MCF 10A (cell line): ENCODE results near the gene PATJ. TPM values are rescaled to one million over a fixed set of nuclear protein-coding genes. Genes with fewer than 3 reads are reported as not detected.

Experiments
- BruUV-seq: library from RNA; stranded (reverse); fragments of 400-500 nt; replicated peaks from 2 replicates; lab custom pipeline; 2021; lab: Mats Ljungman, UMichigan
- CTCF ChIA-PET: fragments of 300-600 bp; sonication (Branson Sonifier 250); formaldehyde crosslinking; extraction: SDS; loops from one replicate; lab custom pipeline; 2021; ENCODE audit warnings: antibody characterized with exemption, inconsistent platforms; lab: Yijun Ruan, JAX
- POLR2A ChIA-PET: fragments of 300-600, 350-650 bp; sonication (Branson Sonifier 250); formaldehyde crosslinking; extraction: SDS; loops from one replicate; lab custom pipeline; 2020; ENCODE audit warnings: antibody characterized with exemption, inconsistent platforms; lab: Yijun Ruan, JAX
- DNase-seq: peaks from one replicate; pipeline ENCODE4 v3.0.0-alpha.2; 2018; ENCODE audit not compliant: unreplicated experiment
- H3K27ac Mint-ChIP-seq: one replicate; pipeline ENCODE4 v1.8.0; 2022; ENCODE audit warnings: mild to moderate bottlenecking, low read depth, mixed read lengths; ENCODE audit not compliant: unreplicated experiment
- H3K27me3 Mint-ChIP-seq: one replicate; pipeline ENCODE4 v1.8.0; 2022; ENCODE audit warnings: mixed read lengths; ENCODE audit not compliant: insufficient read depth, unreplicated experiment
- H3K36me3 Mint-ChIP-seq: one replicate; pipeline ENCODE4 v1.8.0; 2022; ENCODE audit warnings: mild to moderate bottlenecking, moderate library complexity, mixed read lengths; ENCODE audit not compliant: insufficient read depth, unreplicated experiment
- H3K4me1 Mint-ChIP-seq: one replicate; pipeline ENCODE4 v1.8.0; 2022; ENCODE audit warnings: mixed read lengths; ENCODE audit not compliant: insufficient read depth, unreplicated experiment
- H3K4me3 Mint-ChIP-seq: one replicate; pipeline ENCODE4 v1.8.0; 2022; ENCODE audit warnings: mild to moderate bottlenecking, moderate library complexity, mixed read lengths; ENCODE audit not compliant: unreplicated experiment
- H3K9me3 Mint-ChIP-seq: one replicate; pipeline ENCODE4 v1.8.0; 2022; ENCODE audit warnings: mixed read lengths; ENCODE audit not compliant: unreplicated experiment
- intact Hi-C: fragments of 100-400 bp; cut with micrococcal nuclease; formaldehyde crosslinking; loops from 2 replicates; pipeline ENCODE4 v1.14.1; 2022
- total RNA-seq: library from RNA; stranded (reverse); gene quantifications from 2 replicates; pipeline ENCODE4 v1.2.3, GENCODE V29; 2022
- TF ChIP-seq, protein P1 (sequence below): fragments of 200-600 bp; IDR thresholded peaks from one replicate; pipeline ENCODE4 v1.8.0; 2022; ENCODE audit warnings: antibody characterized with exemption, mild to moderate bottlenecking; ENCODE audit not compliant: unreplicated experiment

PATJ gene
- total RNA-seq, 1 experiment from 2014 or later, result 28.7 TPM

DNA sequence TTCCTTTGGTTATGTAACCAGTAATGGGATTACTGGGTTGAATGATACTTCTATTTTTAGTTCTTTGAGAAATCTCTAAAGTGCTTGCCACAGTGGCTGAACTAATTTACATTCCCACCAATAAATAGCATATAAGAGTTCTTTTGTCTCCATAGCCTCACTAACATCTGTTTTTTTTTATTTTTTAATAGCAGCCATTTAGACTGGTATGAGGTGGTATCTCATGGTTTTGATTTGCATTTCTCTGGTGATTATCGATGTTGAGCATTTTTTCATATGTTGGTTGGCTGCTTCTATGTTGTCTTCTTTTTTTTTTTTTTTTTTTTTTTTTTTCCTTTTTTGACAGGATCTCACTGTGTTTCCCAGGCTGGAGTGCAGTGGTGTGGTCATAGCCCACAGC lies 319.8 kb downstream of the PATJ start:
- H3K4me1 Mint-ChIP-seq, result no peaks in the 10 kb centered on the region
- intact Hi-C loops, result no loop called here
- H3K27me3 Mint-ChIP-seq, result no peaks in the 10 kb centered on the region
- TF ChIP-seq, protein P1, sequence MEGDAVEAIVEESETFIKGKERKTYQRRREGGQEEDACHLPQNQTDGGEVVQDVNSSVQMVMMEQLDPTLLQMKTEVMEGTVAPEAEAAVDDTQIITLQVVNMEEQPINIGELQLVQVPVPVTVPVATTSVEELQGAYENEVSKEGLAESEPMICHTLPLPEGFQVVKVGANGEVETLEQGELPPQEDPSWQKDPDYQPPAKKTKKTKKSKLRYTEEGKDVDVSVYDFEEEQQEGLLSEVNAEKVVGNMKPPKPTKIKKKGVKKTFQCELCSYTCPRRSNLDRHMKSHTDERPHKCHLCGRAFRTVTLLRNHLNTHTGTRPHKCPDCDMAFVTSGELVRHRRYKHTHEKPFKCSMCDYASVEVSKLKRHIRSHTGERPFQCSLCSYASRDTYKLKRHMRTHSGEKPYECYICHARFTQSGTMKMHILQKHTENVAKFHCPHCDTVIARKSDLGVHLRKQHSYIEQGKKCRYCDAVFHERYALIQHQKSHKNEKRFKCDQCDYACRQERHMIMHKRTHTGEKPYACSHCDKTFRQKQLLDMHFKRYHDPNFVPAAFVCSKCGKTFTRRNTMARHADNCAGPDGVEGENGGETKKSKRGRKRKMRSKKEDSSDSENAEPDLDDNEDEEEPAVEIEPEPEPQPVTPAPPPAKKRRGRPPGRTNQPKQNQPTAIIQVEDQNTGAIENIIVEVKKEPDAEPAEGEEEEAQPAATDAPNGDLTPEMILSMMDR, result no peak
- BruUV-seq, result no TSS peak
- H3K36me3 Mint-ChIP-seq, result peaks cover 27% of the 10 kb centered on the region
- no peak for DNase-seq
- H3K27ac Mint-ChIP-seq, result no peak overlapping the region
- H3K4me3 Mint-ChIP-seq, result no peak overlapping the region
- no peaks in the 10 kb centered on the region for H3K9me3 Mint-ChIP-seq
- ChIA-PET POLR2A (no interaction called here), CTCF (no interaction called here)

DNA sequence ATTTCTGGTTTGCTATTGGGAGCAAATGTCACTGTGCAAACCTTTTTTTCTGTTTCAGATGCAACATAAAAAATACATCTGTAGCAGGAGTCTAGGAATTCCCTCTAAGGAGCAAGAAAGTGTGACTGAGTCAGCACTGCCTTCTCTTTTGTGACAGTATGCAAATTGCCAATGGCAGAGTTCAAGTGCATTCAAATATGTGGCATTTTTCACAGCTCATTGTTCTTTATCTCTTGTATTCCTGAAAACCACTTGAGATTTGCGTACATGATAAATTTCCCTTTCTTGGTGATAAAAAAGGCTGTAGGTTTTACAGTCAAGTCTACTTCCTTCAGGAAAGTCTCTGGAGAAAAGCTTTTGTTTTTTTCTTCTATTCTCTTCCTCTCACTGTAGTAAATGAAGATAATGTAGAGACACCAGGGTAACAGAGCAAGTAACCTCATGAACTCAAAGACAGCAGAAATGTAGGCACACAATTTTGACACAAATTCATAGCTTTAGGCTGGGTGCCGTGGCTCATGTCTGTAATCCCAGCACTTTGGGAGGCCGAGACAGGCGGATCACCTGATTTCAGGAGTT lies 322.6 kb downstream of the PATJ start:
- TF ChIP-seq, protein P1, result no peak
- ChIA-PET POLR2A (interaction anchor here (0.7 to 1.8 kb wide), 2 partner anchors 9 to 341 kb away, joined by 3 to 5 read pairs; no protein-coding TSS in a partner anchor), CTCF (interaction anchor here (0.6 to 2.3 kb wide), 5 partner anchors 9 to 1048 kb away, joined by 3 to 10 read pairs (median 3); no protein-coding TSS in a partner anchor)
- no peaks in the 10 kb centered on the region for H3K9me3 Mint-ChIP-seq
- BruUV-seq, result no TSS peak
- peaks cover 29% of the 10 kb centered on the region for H3K36me3 Mint-ChIP-seq
- intact Hi-C loops, result no loop called here
- no peak overlapping the region for H3K4me3 Mint-ChIP-seq
- no peaks in the 10 kb centered on the region for H3K4me1 Mint-ChIP-seq
- no peak for DNase-seq
- no peak overlapping the region for H3K27ac Mint-ChIP-seq
- no peaks in the 10 kb centered on the region for H3K27me3 Mint-ChIP-seq

DNA sequence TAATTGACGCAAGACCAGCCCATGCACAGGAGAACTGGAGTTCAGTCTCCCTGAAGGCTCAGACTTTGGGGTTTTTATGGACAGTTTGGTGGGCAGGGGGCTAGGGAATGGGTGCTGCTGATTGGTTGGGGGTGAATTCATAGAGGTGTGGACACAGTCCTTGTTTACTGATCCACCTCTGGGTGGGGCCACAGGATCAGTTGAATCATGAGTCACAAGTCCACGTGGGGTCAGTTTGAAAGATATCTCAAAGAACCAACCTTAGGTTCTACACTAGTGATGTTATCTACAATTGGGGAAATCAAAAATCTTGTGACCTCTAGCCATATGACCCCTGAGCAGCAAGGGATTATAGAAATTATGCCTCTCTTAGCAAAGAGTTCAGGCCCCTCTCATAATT lies 324.4 kb downstream of the PATJ start:
- H3K4me3 Mint-ChIP-seq, result no peak overlapping the region
- H3K36me3 Mint-ChIP-seq, result peaks cover 29% of the 10 kb centered on the region
- no TSS peak for BruUV-seq
- H3K4me1 Mint-ChIP-seq, result no peaks in the 10 kb centered on the region
- CTCF ChIA-PET, result interaction anchor here (1.2 kb wide), 1 partner anchor 16 kb away, joined by 7 read pairs; no protein-coding TSS in a partner anchor
- TF ChIP-seq, protein P1, result no peak
- intact Hi-C loops, result no loop called here
- H3K27ac Mint-ChIP-seq, result no peak overlapping the region
- H3K27me3 Mint-ChIP-seq, result no peaks in the 10 kb centered on the region
- no peak for DNase-seq
- POLR2A ChIA-PET, result no interaction called here
- no peaks in the 10 kb centered on the region for H3K9me3 Mint-ChIP-seq

DNA sequence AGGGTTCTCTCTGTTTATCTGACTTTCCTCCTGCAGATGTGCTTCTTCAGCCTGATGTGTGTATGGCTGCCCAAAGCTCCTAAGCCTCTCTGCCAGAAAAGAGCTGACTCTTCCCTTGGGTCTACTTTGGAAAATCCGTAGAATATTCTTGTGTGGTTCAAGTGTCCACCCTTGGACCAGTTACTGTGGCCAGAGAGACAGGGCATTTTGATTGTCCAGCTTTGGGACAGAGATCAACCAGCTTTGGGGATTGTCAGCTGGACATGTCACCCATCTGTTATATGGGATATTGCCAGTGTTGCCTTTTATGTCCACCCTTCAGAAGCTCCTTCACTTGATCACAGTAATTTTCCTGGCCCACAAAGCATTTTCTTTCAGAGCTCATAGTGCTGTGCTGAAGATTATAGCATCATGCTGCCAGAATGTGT lies 326.1 kb downstream of the PATJ start:
- TF ChIP-seq, protein P1, result no peak
- POLR2A ChIA-PET, result interaction anchor here (0.6 kb wide), 1 partner anchor 525 kb away, joined by 3 read pairs; no protein-coding TSS in a partner anchor
- no peak for DNase-seq
- Mint-ChIP-seq H3K4me3 (no peak overlapping the region), H3K27me3 (no peaks in the 10 kb centered on the region), H3K36me3 (peaks cover 21% of the 10 kb centered on the region), H3K9me3 (no peaks in the 10 kb centered on the region), H3K27ac (no peak overlapping the region), H3K4me1 (no peaks in the 10 kb centered on the region)
- CTCF ChIA-PET, result interaction anchor here (0.7 to 1.8 kb wide), 3 partner anchors 15 to 63 kb away, joined by 3 to 24 read pairs (median 3); no protein-coding TSS in a partner anchor
- no TSS peak for BruUV-seq
- intact Hi-C loops, result no loop called here
